Liver (tissue), 3 donors: ENCODE data around the gene FGFR3.

ENCODE experiments used
- FOXA2 ChIP-seq: IDR thresholded peaks from 2 replicates; pipeline ENCODE4 v1.6.1; 2016; ENCODE audit warnings: antibody characterized with exemption
- GABPA ChIP-seq, 2 donors: IDR thresholded peaks in 1 of 2; conservative IDR thresholded peaks in 1 of 2; 2 replicates each; pipeline ENCODE4 v1.6.1; 2016; ENCODE audit warnings: antibody characterized with exemption in 2 of 2, mild to moderate bottlenecking in 1 of 2, moderate library complexity in 1 of 2
- HNF4A ChIP-seq, 2 donors: conservative IDR thresholded peaks; 2 replicates each; pipeline ENCODE4 v1.6.1; 2016; ENCODE audit warnings: antibody characterized with exemption in 2 of 2, mild to moderate bottlenecking in 2 of 2
- NR2F2 ChIP-seq: IDR thresholded peaks from 2 replicates; pipeline ENCODE4 v1.6.1; 2016; ENCODE audit warnings: antibody characterized with exemption
- RXRA ChIP-seq, 2 donors: IDR thresholded peaks; 2 replicates each; pipeline ENCODE4 v1.6.1; 2017 to 2018; ENCODE audit warnings: antibody characterized with exemption in 2 of 2, mild to moderate bottlenecking in 1 of 2
- TAF1 ChIP-seq: conservative IDR thresholded peaks from 2 replicates; pipeline ENCODE4 v1.6.1; 2016; ENCODE audit warnings: antibody characterized with exemption, mild to moderate bottlenecking
- TF ChIP-seq, protein P1 (sequence below): fragments of 150-350 bp; IDR thresholded peaks from 2 replicates; pipeline ENCODE4 v1.5.1; 2017; ENCODE audit warnings: improper control_type of control experiment, low read depth, low read length; ENCODE audit not compliant: missing input control
- TF ChIP-seq, protein P2 (sequence below): IDR thresholded peaks from 2 replicates; pipeline ENCODE4 v1.6.1; 2016; ENCODE audit warnings: antibody characterized with exemption
- donor health status: healthy.
- donor health status: healthy.

DNA sequence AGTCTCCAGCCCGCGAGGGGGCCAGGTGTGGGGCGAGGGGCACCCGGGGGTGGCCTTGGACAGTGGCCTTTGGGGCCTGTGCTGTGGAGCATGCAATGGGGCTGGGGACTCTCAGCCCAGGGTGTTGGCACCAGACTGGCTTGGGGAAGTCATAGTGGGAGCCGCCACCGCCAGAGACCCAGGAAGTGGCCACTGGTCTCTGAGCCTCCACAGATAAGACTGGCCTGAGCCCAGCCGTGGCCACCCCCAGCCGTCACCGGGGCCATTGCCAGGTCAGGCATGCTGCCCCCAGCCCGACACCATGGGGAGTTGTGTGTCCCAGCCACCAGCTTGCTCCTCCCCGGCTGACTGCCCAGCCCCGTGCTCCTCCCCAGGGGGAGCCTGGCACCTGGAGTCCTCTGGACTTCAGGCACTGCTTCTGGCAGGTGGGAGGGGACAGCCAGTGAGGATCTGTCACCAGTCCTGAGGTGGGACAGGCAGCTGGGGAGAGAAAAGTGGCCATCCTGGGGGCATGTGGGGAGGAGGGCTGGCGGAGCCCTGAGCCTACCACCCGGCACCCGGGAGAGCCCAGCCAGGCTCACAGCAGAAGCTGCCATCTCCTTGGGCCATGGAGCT is 39.3 kb upstream of the FGFR3 start:
- TF ChIP-seq HNF4A (conservative IDR thresholded peaks at IDR 0.05) (no peak), TAF1 (no peak), FOXA2 (no peak), RXRA (IDR thresholded peaks at IDR 0.05) (no peak), GABPA (IDR thresholded peaks at IDR 0.05 in 1 of 2, conservative IDR thresholded peaks at IDR 0.05 in 1 of 2) (no peak), NR2F2 (no peak)
- TF ChIP-seq, protein P1, sequence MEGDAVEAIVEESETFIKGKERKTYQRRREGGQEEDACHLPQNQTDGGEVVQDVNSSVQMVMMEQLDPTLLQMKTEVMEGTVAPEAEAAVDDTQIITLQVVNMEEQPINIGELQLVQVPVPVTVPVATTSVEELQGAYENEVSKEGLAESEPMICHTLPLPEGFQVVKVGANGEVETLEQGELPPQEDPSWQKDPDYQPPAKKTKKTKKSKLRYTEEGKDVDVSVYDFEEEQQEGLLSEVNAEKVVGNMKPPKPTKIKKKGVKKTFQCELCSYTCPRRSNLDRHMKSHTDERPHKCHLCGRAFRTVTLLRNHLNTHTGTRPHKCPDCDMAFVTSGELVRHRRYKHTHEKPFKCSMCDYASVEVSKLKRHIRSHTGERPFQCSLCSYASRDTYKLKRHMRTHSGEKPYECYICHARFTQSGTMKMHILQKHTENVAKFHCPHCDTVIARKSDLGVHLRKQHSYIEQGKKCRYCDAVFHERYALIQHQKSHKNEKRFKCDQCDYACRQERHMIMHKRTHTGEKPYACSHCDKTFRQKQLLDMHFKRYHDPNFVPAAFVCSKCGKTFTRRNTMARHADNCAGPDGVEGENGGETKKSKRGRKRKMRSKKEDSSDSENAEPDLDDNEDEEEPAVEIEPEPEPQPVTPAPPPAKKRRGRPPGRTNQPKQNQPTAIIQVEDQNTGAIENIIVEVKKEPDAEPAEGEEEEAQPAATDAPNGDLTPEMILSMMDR: no peak
- TF ChIP-seq, protein P2, sequence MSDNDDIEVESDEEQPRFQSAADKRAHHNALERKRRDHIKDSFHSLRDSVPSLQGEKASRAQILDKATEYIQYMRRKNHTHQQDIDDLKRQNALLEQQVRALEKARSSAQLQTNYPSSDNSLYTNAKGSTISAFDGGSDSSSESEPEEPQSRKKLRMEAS: no peak
